ENCODE results near the gene CAMK1D.

CAMK1D gene

DNA sequence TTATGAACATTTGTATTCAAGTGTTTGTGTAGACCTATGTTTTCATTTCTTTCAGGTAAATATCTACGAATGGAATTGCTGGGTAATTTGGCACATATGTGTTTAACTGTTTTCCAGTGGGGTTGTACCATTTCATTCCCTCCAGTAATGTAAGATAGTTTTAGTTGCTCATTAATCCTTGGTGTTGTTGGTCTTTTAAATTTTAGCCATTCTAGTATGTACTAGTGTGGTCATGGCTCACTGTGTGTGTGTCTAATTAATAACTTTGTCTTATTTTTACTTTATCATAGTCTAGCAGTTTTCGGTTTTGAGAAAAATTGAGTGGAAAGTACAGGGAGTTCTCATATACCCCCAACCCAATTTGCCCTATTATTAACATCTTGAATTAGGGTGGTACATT is 278.8 kb downstream of the CAMK1D start:
- no peak for DNase-seq (ENCODE audit: low read depth in 2 of 2)

GRCh38 chr10:12628964-12629766 is 279.8 kb downstream of the CAMK1D start:
- DNase-seq (ENCODE audit: low read depth in 2 of 2) = no peak

DNA sequence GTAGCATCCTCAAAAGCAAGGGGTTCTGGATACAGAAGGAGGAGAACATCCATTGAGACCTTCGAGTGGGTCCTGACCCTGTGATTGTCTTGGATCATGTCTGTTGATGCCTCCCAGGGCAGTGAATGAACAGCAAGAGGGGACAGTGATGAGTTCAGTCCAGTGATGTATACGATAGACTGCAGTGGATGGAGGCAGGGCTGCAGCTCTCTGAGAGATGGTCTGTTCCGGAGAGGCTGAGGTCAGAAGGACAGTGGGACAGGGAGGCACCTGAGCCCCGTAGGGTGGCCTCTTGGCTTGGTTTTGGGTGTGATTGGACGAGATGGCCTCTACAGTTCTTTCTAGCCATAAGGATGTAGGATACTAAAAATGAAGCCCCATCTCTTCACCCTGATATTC is 280.4 kb downstream of the CAMK1D start:
- DNase-seq (ENCODE audit: low read depth in 2 of 2) = no peak

DNA sequence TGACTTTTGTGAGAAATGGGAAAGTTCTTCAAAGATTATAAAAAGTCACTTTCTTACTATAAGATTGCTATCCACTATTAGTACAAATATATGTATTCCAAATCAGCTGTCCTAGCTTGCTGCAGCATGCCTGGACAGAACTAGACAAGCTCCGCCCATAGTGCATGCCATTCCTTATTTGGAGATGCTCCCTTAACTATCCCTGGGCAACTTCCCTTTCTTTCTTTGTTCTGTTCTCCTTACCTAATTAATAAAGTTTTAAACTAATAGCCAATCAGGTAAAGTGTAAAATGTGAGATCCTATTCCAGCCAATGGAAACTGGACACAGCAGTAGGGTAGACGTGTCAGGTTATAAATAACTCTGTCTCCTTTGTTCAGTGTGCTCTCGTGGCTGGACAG is 281.9 kb downstream of the CAMK1D start:
- no peak for DNase-seq (ENCODE audit: low read depth in 2 of 2)

GRCh38 chr10:12631787-12632562 is 282.6 kb downstream of the CAMK1D start:
- no peak for DNase-seq (ENCODE audit: low read depth in 2 of 2)

DNA sequence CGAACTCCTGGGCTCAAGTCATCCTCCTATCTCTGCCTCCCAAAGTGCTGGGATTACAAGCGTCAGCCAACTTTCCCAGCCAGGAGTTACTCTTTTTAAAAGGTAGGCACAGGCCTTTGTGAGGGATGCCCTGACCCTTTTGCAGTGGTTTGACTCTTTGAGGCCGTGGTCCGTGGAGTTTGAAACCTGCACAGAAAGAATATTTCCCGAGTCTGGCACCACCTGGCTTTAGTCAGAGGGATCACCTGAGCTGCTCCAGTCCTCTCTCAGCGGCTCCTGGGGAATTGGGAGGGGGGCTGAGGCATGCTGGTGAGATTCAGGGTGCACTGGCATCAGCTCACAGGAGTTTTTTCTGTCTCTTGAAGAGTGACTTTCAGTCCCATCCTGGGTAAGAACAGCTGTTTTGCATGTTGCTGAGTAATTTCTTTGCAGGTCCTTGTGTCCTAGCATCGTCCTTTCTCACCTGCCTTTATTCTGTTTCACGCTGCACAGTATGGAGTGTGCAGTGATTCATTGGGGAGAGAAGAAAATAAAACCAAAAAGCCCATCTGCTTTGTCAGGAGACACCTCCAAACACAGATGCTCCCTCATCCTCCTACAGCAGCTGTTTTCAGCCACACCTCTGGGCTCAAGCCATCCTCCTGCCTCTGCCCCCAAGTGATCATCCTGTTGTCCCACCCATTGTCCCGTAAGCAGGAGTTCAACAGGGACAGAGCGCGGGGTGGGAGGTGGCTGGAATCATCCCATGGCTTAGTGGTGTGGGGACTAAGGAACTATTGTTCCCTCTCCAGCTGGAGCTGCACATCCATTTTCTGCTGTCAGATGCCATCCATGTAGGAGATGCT is 284.7 kb downstream of the CAMK1D start:
- no peak for DNase-seq (ENCODE audit: low read depth in 2 of 2)

- DNase-seq (ENCODE audit: low read depth in 2 of 2) = no peak
These were observed 285.2 kb downstream of the CAMK1D start for GRCh38 chr10:12634621-12634931.

GRCh38 chr10:12635127-12635541 is 285.8 kb downstream of the CAMK1D start:
- DNase-seq (ENCODE audit: low read depth in 2 of 2) = no peak

- no peak for DNase-seq (ENCODE audit: low read depth in 2 of 2)
These were observed 287.2 kb downstream of the CAMK1D start for GRCh38 chr10:12636571-12636970.

GRCh38 chr10:12637649-12638048 is 288.3 kb downstream of the CAMK1D start:
- DNase-seq (ENCODE audit: low read depth in 2 of 2) = no peak

DNA sequence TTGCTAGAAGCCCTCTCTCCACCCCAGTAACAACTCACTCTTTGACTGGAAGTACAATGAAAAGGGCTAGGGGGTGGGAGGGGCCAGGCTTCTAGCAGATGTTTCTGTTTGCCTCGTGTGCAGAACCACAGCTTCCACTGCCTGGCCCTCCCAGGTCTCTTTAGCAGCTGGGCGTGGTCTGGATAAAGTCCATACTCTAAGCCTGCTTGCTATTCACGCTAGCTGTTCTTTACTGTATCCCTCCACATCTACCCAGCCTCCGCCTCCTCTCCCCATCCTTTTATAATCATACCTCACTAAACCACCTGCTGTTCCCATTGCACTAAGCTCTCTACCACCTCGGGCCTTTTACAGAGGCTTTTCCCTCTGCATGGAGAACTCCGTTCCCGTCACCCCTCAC is 288.8 kb downstream of the CAMK1D start:
- DNase-seq (ENCODE audit: low read depth in 2 of 2) = no peak

GRCh38 chr10:12638781-12639180 is 289.4 kb downstream of the CAMK1D start:
- no peak for DNase-seq (ENCODE audit: low read depth in 2 of 2)

GRCh38 chr10:12639996-12640944 is 290.9 kb downstream of the CAMK1D start:
- DNase-seq (ENCODE audit: low read depth in 2 of 2) = no peak

GRCh38 chr10:12642036-12642435 is 292.7 kb downstream of the CAMK1D start:
- DNase-seq (ENCODE audit: low read depth in 2 of 2) = no peak

GRCh38 chr10:12643279-12643678 is 293.9 kb downstream of the CAMK1D start:
- DNase-seq (ENCODE audit: low read depth in 2 of 2) = no peak

- DNase-seq (ENCODE audit: low read depth in 2 of 2) = no peak
These were observed 295.2 kb downstream of the CAMK1D start for GRCh38 chr10:12644380-12645144.

GRCh38 chr10:12645449-12645848 is 296.1 kb downstream of the CAMK1D start:
- no peak for DNase-seq (ENCODE audit: low read depth in 2 of 2)

- DNase-seq (ENCODE audit: low read depth in 2 of 2) = no peak
These were observed 299.8 kb downstream of the CAMK1D start for GRCh38 chr10:12649012-12649584.

DNA sequence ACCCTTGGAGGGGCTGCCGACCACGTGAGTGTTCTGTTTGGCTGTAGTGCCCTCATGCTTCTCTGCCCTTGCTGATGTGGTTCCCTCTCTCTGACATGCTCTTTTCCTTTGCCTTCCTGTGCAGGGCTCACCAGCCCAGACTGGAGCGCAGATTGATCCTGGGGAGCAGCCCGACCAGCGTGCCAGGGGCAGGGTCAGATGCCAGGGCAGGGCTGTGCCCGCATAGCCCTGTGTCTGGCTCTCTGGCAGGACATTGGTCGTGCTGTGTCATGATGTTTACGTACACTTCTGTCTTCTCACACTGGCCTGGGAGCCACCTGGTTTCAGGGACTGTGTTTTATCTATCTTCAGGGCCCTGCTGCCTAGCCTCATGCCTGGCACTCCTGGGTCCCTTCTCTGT is 300.8 kb downstream of the CAMK1D start:
- no peak for DNase-seq (ENCODE audit: low read depth in 2 of 2)
